Measurements from ENCODE around the gene COPA.

- TF ChIP-seq CTCF (IDR thresholded peaks at IDR 0.05; ENCODE audit: insufficient read depth, low read length) (no peak), POLR2AphosphoS5 (IDR thresholded peaks at IDR 0.05; ENCODE audit: low read depth) (no peak), REST (IDR thresholded peaks at IDR 0.05; ENCODE audit: insufficient replicate concordance, low read depth) (no peak)
Observed at GRCh38 chr1:160307118-160307791, 35.8 kb downstream of the COPA start.
